B cell (primary cell): ENCODE data around the gene ARX. TPM values are rescaled to one million over a fixed set of nuclear protein-coding genes. Genes with fewer than 3 reads are reported as not detected.

Source experiments
- ATAC-seq: fragments of 200-7000 bp; cut with Tn5 transposase; one replicate; pipeline ENCODE4 v1.10.0; 2021; ENCODE audit warnings: low read depth, mild to moderate bottlenecking, moderate number of reproducible peaks, moderate library complexity
- CTCF ChIA-PET: fragments of 350-600 bp; sonication (Branson Sonifier 250); formaldehyde crosslinking; loops from one replicate; lab custom pipeline; 2021; ENCODE audit warnings: antibody characterized with exemption, inconsistent platforms; lab: Charles Lee
- POLR2A ChIA-PET: fragments of 350-600 bp; sonication (Branson Sonifier 250); formaldehyde crosslinking; loops from one replicate; lab custom pipeline; 2021; ENCODE audit warnings: antibody characterized with exemption; lab: Charles Lee
- DNase-seq: peaks from one replicate; pipeline ENCODE4 v3.0.0; 2013
- H2AFZ ChIP-seq: 2 replicates; pipeline ENCODE4 v1.6.1; 2012; ENCODE audit warnings: mild to moderate bottlenecking, low read depth, low read length; ENCODE audit not compliant: insufficient read depth, poor library complexity, severe bottlenecking
- H3K27ac ChIP-seq, 2 donors: 1 replicate in 1 of 2; 2 replicates in 1 of 2; pipeline ENCODE4 v1.5.1; 2012 to 2013; ENCODE audit warnings: low read length in 2 of 2, mild to moderate bottlenecking in 2 of 2, moderate library complexity in 1 of 2
- H3K27me3 ChIP-seq, 4 experiments: fragments of 200-600 bp in 1 of 4; sonication (generic) in 1 of 4; replicated peaks in 1 of 4; 1 replicate in 2 of 4; 2 replicates in 2 of 4; pipeline versions ENCODE4 v1.6.1 to v1.7.0; 2013 to 2016; ENCODE audit warnings: low read length in 3 of 4, mild to moderate bottlenecking in 2 of 4, mixed read lengths in 1 of 4, moderate library complexity in 1 of 4; ENCODE audit not compliant: insufficient read depth in 4 of 4, control insufficient read depth in 3 of 4; ENCODE audit errors: control extremely low read depth in 1 of 4
- H3K36me3 ChIP-seq, 2 experiments: replicated peaks in 1 of 2; 1 replicate in 1 of 2; 2 replicates in 1 of 2; pipeline versions ENCODE4 v1.6.1 to v1.7.1; 2013; ENCODE audit warnings: low read length in 1 of 2; ENCODE audit not compliant: insufficient read depth in 2 of 2, control insufficient read depth in 1 of 2; ENCODE audit errors: control extremely low read depth in 1 of 2, extremely low read depth in 1 of 2
- H3K4me1 ChIP-seq, 2 donors: fragments of 200-600 bp in 1 of 2; sonication (generic) in 1 of 2; 1 replicate in 1 of 2; 2 replicates in 1 of 2; pipeline versions ENCODE4 v1.5.1 to v1.6.1; 2013 to 2017; ENCODE audit warnings: low read length in 2 of 2; ENCODE audit not compliant: control insufficient read depth in 2 of 2, insufficient read depth in 2 of 2
- H3K4me2 ChIP-seq: replicated peaks from 2 replicates; pipeline ENCODE3; 2012; ENCODE audit warnings: mild to moderate bottlenecking, low read depth, low read length; ENCODE audit not compliant: poor library complexity, severe bottlenecking
- H3K4me3 ChIP-seq, 5 experiments: fragments of 200-600 bp in 1 of 5; sonication (generic) in 1 of 5; 1 replicate in 3 of 5; 2 replicates in 2 of 5; pipeline versions ENCODE4 v1.5.1 to v1.7.0; 2011 to 2016; ENCODE audit warnings: low read length in 4 of 5, mild to moderate bottlenecking in 4 of 5, low read depth in 2 of 5, control low read depth in 1 of 5, moderate library complexity in 1 of 5; ENCODE audit not compliant: insufficient read depth in 1 of 5; ENCODE audit errors: control extremely low read depth in 1 of 5, extremely low read depth in 1 of 5
- H3K79me2 ChIP-seq: fragments of 200-600 bp; sonication (generic); one replicate; pipeline ENCODE4 v1.6.0; 2016; ENCODE audit warnings: low read length; ENCODE audit not compliant: control insufficient read depth, insufficient read depth
- H3K9ac ChIP-seq: fragments of 200-600 bp; sonication (generic); 2 replicates; pipeline ENCODE4 v1.6.1; 2017; ENCODE audit warnings: mild to moderate bottlenecking, low read length, moderate library complexity
- H3K9me3 ChIP-seq, 3 donors: one replicate each; pipeline versions ENCODE4 v1.6.1 to v1.7.1; 2013; ENCODE audit warnings: low read length in 2 of 3; ENCODE audit not compliant: control insufficient read depth in 2 of 3, insufficient read depth in 1 of 3; ENCODE audit errors: control extremely low read depth in 1 of 3
- H4K20me1 ChIP-seq: 2 replicates; pipeline ENCODE4 v1.6.0; 2012; ENCODE audit warnings: mild to moderate bottlenecking, low read length; ENCODE audit not compliant: insufficient read depth, control insufficient read depth, poor library complexity, severe bottlenecking
- H3K27ac Mint-ChIP-seq: one replicate; pipeline ENCODE4 v1.8.0; 2021; ENCODE audit warnings: mixed read lengths
- H3K27me3 Mint-ChIP-seq: one replicate; pipeline ENCODE4 v1.8.0; 2021; ENCODE audit warnings: mixed read lengths
- H3K4me1 Mint-ChIP-seq: one replicate; pipeline ENCODE4 v1.8.0; 2021; ENCODE audit warnings: mixed read lengths
- H3K4me3 Mint-ChIP-seq: one replicate; pipeline ENCODE4 v1.8.0; 2021; ENCODE audit warnings: mixed read lengths
- H3K9me3 Mint-ChIP-seq: one replicate; pipeline ENCODE4 v1.8.0; 2022; ENCODE audit warnings: mixed read lengths; ENCODE audit not compliant: insufficient read depth
- CTCF ChIP-seq: fragments of 200-600 bp; IDR thresholded peaks from one replicate; pipeline ENCODE4 v1.8.0; 2022; ENCODE audit warnings: antibody characterized with exemption, mild to moderate bottlenecking
- EZH2 ChIP-seq: IDR thresholded peaks from 2 replicates; pipeline ENCODE4 v1.6.1; 2012; ENCODE audit warnings: borderline replicate concordance, low read depth, mild to moderate bottlenecking, moderate library complexity, low read length; ENCODE audit not compliant: insufficient read depth, poor library complexity, severe bottlenecking
- WGBS: methylation state at CpG from one replicate; pipeline ENCODE4 v1.1.5; 2013; ENCODE audit warnings: missing lambda C conversion rate; ENCODE audit not compliant: insufficient coverage; 5-methylcytosine and 5-hydroxymethylcytosine counted together
- intact Hi-C: fragments of 100-400 bp; cut with micrococcal nuclease; formaldehyde crosslinking; loops from one replicate; pipeline ENCODE4 v1.10.0; 2022
- polyA plus RNA-seq: library from polyadenylated mRNA; depleted of rRNA; stranded (reverse); fragments of >200 nt; gene quantifications from 2 replicates; pipeline ENCODE4 v1.2.3, GENCODE V29; 2012
- total RNA-seq, 2 donors: library from RNA; stranded (reverse); fragments of 120-200 nt in 1 of 2; gene quantifications; 1 replicate in 1 of 2; 2 replicates in 1 of 2; pipeline versions ENCODE4 v1.2.3 to v1.2.4, GENCODE V29; 2013 to 2022

Gene ARX
- total and polyA plus RNA-seq, 2 donors (not counting 1 experiment from before 2014, with no cell fraction given), result not detected

GRCh38 chrX:25049357-25049756 is 33.6 kb upstream of the ARX start:
- Mint-ChIP-seq H3K4me1 (peaks cover 3% of the 10 kb centered on the region), H3K4me3 (no peak overlapping the region), H3K27me3 (peaks cover 11% of the 10 kb centered on the region), H3K27ac (no peak overlapping the region), H3K9me3 (no peaks in the 10 kb centered on the region)
- no peaks in the 10 kb centered on the region for H3K9me3 ChIP-seq
- no peak overlapping the region for H3K9ac ChIP-seq
- H3K4me1 ChIP-seq, result no peaks in the 10 kb centered on the region
- no peak overlapping the region for H3K4me3 ChIP-seq
- H3K4me2 ChIP-seq, result no peak overlapping the region
- WGBS, result no CpG with 5 or more reads among the region's 5 CpGs
- POLR2A ChIA-PET, result no interaction called here
- TF ChIP-seq CTCF (no peak), EZH2 (no peak)
- H3K27me3 ChIP-seq, result no peaks in the 10 kb centered on the region
- intact Hi-C loops, result no loop called here
- H3K36me3 ChIP-seq, result no peaks in the 10 kb centered on the region
- H4K20me1 ChIP-seq, result no peaks in the 10 kb centered on the region
- H3K79me2 ChIP-seq, result no peaks in the 10 kb centered on the region
- ATAC-seq (no peak), DNase-seq (no peak)
- H3K27ac ChIP-seq, result no peak overlapping the region
- CTCF ChIA-PET, result interaction anchor here (0.6 kb wide), 1 partner anchor 297 kb away, joined by 3 read pairs; no protein-coding TSS in a partner anchor
- H2AFZ ChIP-seq, result no peak overlapping the region

GRCh38 chrX:25048178-25048577 is 32.4 kb upstream of the ARX start:
- intact Hi-C loops, result no loop called here
- Histone ChIP-seq H3K36me3 (no peaks in the 10 kb centered on the region), H3K9ac (no peak overlapping the region), H3K79me2 (no peaks in the 10 kb centered on the region), H3K4me1 (peaks cover 0 to 7% of the 10 kb centered on the region in 2 donors), H2AFZ (no peak overlapping the region), H4K20me1 (no peaks in the 10 kb centered on the region), H3K27ac (no peak overlapping the region), H3K4me2 (no peak overlapping the region), H3K4me3 (no peak overlapping the region), H3K9me3 (no peaks in the 10 kb centered on the region), H3K27me3 (no peaks in the 10 kb centered on the region)
- no peaks in the 10 kb centered on the region for H3K9me3 Mint-ChIP-seq
- POLR2A ChIA-PET, result no interaction called here
- DNase-seq, result no peak
- no peak overlapping the region for H3K27ac Mint-ChIP-seq
- ATAC-seq, result no peak
- H3K4me1 Mint-ChIP-seq, result peaks cover 10% of the 10 kb centered on the region
- CTCF ChIA-PET, result no interaction called here
- peaks cover 11% of the 10 kb centered on the region for H3K27me3 Mint-ChIP-seq
- whole genome bisulfite sequencing, result 100% methylated on average over 1 of the region's 7 CpGs
- no peak overlapping the region for H3K4me3 Mint-ChIP-seq
- TF ChIP-seq EZH2 (no peak), CTCF (no peak)
